Kidney (tissue), 14 donors: Measurements from ENCODE around the gene TPM1. TPM values are rescaled to one million over a fixed set of nuclear protein-coding genes. Genes with fewer than 3 reads are reported as not detected.

Experiments used
- DNase-seq, 5 donors: peaks; one replicate each; pipeline ENCODE4 v3.0.0-alpha.2; 2013 to 2020
- FAIRE-seq: peaks from 2 replicates; lab custom pipeline; 2012; peaks lifted over from hg19 to GRCh38; lab: Jason Lieb, UNC
- H3K27ac ChIP-seq, 2 donors: one replicate each; pipeline ENCODE4 v1.7.0; 2013; ENCODE audit warnings: low read depth in 2 of 2, low read length in 2 of 2, inconsistent platforms in 1 of 2
- H3K27me3 ChIP-seq: one replicate; pipeline ENCODE4 v1.7.1; 2013; ENCODE audit warnings: low read length, inconsistent platforms; ENCODE audit not compliant: control insufficient read depth, insufficient read depth
- H3K36me3 ChIP-seq, 3 donors: one replicate each; pipeline versions ENCODE4 v1.7.0 to v1.7.1; 2013; ENCODE audit warnings: low read length in 3 of 3, control low read depth in 1 of 3, inconsistent platforms in 1 of 3; ENCODE audit not compliant: insufficient read depth in 3 of 3, control insufficient read depth in 2 of 3
- H3K4me1 ChIP-seq, 3 donors: one replicate each; pipeline versions ENCODE4 v1.7.0 to v1.7.1; 2013; ENCODE audit warnings: low read length in 3 of 3, inconsistent platforms in 1 of 3, low read depth in 1 of 3; ENCODE audit not compliant: control insufficient read depth in 2 of 3, insufficient read depth in 2 of 3
- H3K4me3 ChIP-seq, 3 donors: one replicate each; pipeline versions ENCODE4 v1.7.0 to v1.8.1; 2013; ENCODE audit warnings: low read length in 3 of 3, control low read depth in 1 of 3, inconsistent platforms in 1 of 3
- H3K9ac ChIP-seq, 3 donors: one replicate each; pipeline versions ENCODE4 v1.7.0 to v1.7.1; 2013; ENCODE audit warnings: low read length in 3 of 3, control low read depth in 1 of 3, inconsistent platforms in 1 of 3
- H3K9me3 ChIP-seq, 3 donors: one replicate each; pipeline versions ENCODE4 v1.7.0 to v1.7.1; 2013; ENCODE audit warnings: low read length in 3 of 3, control low read depth in 1 of 3, inconsistent platforms in 1 of 3; ENCODE audit not compliant: control insufficient read depth in 2 of 3, insufficient read depth in 1 of 3
- intact Hi-C: fragments of 100-400 bp; cut with DNase I; formaldehyde crosslinking; loops from one replicate; pipeline ENCODE4 v1.11.1; 2022
- polyA plus RNA-seq: library from polyadenylated mRNA; stranded (reverse); fragments of 350-450 nt; fragmentation: Illumina TruSeq; extraction: RNeasy Lipid Tissue Mini Kit (QIAGEN cat#74804); gene quantifications from one replicate; pipeline ENCODE4 v1.2.3, GENCODE V29; 2014; ENCODE audit warnings: low read depth, low replicate concordance; ENCODE audit not compliant: insufficient read depth
- total RNA-seq: library from RNA; stranded (reverse); fragmentation: NEBNext Ultra II Directional; extraction: Animal tissue kit (Norgen Biotek cat#: 25700); gene quantifications from one replicate; pipeline ENCODE4 v1.2.1, GENCODE V29; 2021
- TF ChIP-seq, protein P1 (sequence below): IDR thresholded peaks from 3 replicates; pipeline ENCODE4 v1.5.1; 2012; ENCODE audit warnings: mild to moderate bottlenecking, moderate library complexity, borderline replicate concordance; ENCODE audit not compliant: insufficient read depth; ENCODE audit errors: extremely low read depth
- donor health status: control.
- donor health status: control.
- donor health status: control.
- donor health status: control.
- donor health status: control.
- donor health status: DM: yes; HTN: yes; CAD: no.
- donor health status: Normal renal cell carcinoma (clear cell type).

The TPM1 gene
- total and polyA plus RNA-seq, 2 donors from 2014 or later: 252 to 473 TPM

DNA sequence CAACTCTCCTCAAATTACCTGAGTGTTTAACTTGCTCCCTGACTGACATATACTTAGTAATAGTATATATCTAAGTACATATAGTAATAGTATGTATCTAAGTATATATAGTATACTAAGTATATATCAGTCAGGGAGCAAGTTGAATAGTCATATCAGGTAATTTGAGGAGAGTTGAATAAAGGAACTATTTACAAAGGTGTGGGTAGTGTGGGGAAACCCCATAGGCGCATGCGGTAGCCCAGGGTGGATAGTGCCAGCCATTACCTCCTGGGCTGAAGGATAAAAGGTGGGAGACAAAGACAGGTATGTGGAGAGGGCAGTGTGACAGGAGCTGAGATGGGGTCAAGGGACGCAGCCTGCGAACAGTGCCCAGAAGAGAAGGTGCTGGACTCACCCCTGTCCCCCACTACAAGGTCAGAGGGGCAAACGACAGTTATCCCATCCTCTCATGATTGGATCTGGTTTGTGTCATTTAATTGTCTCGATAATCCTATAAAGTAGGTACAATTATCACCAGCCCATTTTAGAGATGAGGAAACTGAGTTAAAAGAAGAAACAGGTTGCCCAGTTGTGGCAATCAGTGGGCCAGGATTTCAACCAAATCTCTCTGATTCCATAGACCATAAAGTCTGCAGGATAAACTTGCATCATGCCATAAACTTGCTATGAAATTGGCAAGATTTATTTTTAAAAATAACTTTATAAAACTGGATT is 34.1 kb upstream of the TPM1 start:
- Histone ChIP-seq H3K4me1 (no peaks in the 10 kb centered on the region), H3K9me3 (no peaks in the 10 kb centered on the region), H3K4me3 (no peak overlapping the region), H3K9ac (no peak overlapping the region), H3K27me3 (no peaks in the 10 kb centered on the region), H3K27ac (no peak overlapping the region), H3K36me3 (no peaks in the 10 kb centered on the region)
- no peak for DNase-seq
- intact Hi-C loops: loop anchor here (10.0 kb wide), 1 partner anchor 64 kb away; no protein-coding TSS in a partner anchor
- TF ChIP-seq, protein P1, sequence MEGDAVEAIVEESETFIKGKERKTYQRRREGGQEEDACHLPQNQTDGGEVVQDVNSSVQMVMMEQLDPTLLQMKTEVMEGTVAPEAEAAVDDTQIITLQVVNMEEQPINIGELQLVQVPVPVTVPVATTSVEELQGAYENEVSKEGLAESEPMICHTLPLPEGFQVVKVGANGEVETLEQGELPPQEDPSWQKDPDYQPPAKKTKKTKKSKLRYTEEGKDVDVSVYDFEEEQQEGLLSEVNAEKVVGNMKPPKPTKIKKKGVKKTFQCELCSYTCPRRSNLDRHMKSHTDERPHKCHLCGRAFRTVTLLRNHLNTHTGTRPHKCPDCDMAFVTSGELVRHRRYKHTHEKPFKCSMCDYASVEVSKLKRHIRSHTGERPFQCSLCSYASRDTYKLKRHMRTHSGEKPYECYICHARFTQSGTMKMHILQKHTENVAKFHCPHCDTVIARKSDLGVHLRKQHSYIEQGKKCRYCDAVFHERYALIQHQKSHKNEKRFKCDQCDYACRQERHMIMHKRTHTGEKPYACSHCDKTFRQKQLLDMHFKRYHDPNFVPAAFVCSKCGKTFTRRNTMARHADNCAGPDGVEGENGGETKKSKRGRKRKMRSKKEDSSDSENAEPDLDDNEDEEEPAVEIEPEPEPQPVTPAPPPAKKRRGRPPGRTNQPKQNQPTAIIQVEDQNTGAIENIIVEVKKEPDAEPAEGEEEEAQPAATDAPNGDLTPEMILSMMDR: no peak
- no peak for FAIRE-seq

DNA sequence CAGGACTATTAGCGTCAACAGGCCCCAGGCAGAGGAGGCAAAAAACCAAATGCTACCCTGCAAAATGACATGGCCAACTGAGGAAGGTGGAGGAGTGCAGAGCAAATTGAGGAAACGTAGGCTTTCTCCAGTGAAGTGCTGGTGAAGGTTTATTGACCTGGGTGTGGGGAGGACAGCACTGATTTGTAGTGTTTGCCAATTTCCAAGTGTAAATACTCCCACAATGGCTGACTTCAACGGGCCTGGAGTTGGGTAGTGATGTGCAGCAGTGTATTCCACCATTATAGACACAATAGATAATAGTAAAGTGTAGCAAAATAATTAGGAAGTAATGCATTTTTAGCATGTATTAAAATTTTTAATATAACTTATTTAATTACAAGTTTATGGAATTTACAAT is 32.2 kb upstream of the TPM1 start:
- no peak overlapping the region for H3K9ac ChIP-seq
- DNase-seq: no peak
- H3K36me3 ChIP-seq: no peaks in the 10 kb centered on the region
- intact Hi-C loops: no loop called here
- no peaks in the 10 kb centered on the region for H3K9me3 ChIP-seq
- no peak for FAIRE-seq
- H3K4me1 ChIP-seq: no peaks in the 10 kb centered on the region
- TF ChIP-seq, protein P1: no peak
- H3K4me3 ChIP-seq: no peak overlapping the region
- no peak overlapping the region for H3K27ac ChIP-seq
- no peaks in the 10 kb centered on the region for H3K27me3 ChIP-seq

DNA sequence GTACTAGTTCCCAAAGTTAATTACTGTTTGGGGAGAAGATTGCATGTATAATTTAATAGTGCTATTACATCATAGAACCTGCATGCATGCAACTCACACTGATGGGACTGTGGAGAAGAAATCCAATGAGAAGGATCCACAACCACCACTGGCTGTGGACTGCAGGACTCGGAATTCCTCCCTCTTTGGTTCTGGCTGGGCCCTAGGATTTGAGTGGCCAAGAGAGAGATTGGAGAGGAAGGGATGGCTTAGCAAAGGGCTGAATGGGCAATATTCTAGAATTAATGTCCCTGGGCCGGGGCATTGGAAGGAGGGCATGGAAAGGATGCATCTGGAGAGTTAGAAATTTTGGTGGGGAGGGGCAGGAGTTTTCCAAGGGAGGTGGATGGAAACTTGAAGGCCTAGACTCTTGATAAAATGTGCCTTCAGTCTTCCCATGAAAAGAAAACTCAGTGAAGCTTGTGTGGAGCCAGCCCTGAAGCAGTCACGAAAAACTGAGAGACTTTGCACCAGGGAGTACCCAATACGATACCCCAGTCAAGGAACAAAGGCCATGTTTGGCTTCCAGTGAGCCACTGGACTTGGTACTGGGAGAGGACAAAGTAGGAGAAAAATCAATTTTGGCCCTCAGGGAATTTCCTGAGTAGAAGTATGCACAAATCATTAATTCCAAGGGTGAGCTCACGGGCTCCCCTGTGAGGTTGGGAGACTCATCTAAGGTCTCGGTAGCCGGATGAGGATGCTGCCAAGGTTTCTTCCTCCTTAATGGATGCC is 31.4 kb upstream of the TPM1 start:
- DNase-seq: no peak
- no peak for FAIRE-seq
- no peaks in the 10 kb centered on the region for H3K27me3 ChIP-seq
- H3K36me3 ChIP-seq: no peaks in the 10 kb centered on the region
- intact Hi-C loops: no loop called here
- H3K4me3 ChIP-seq: no peak overlapping the region
- no peaks in the 10 kb centered on the region for H3K9me3 ChIP-seq
- H3K27ac ChIP-seq: no peak overlapping the region
- H3K4me1 ChIP-seq: no peaks in the 10 kb centered on the region
- H3K9ac ChIP-seq: no peak overlapping the region
- TF ChIP-seq, protein P1: no peak
